ENCODE data around the gene GIMAP6. TPM values are rescaled to one million over a fixed set of nuclear protein-coding genes. Genes with fewer than 3 reads are reported as not detected.

Gene GIMAP6
- total and polyA plus RNA-seq, 2 of the 8 experiments (the other 6 are each of a cell fraction or from before 2014, with no cell fraction given), result not detected

- Histone ChIP-seq H2BK15ac (ENCODE audit: low read length) (no peak overlapping the region), H3K4me1 (replicated peaks in 1 of 4; ENCODE audit: control insufficient read depth in 3 of 4, insufficient read depth in 4 of 4, low read length in 3 of 4) (no peaks in the 10 kb centered on the region), H4K20me1 (replicated peaks in 1 of 2; ENCODE audit: control insufficient read depth in 1 of 2, insufficient read depth in 2 of 2, low read length in 2 of 2) (no peaks in the 10 kb centered on the region), H3K4ac (replicated peaks; ENCODE audit: insufficient read length, low read depth, low read length) (no peak overlapping the region), H4K5ac (ENCODE audit: insufficient read length, low read depth, low read length) (no peak overlapping the region), H3K27ac (ENCODE audit: low read depth, low read length) (no peak overlapping the region), H2AFZ (ENCODE audit: low read length) (no peak overlapping the region), H3K9ac (replicated peaks in 1 of 4; ENCODE audit: extremely low read depth in 1 of 4, low read depth in 3 of 4, low read length in 3 of 4) (no peak overlapping the region), H2BK12ac (ENCODE audit: low read depth, low read length) (no peak overlapping the region), H3K4me3 (ENCODE audit: extremely low read depth in 1 of 4, insufficient read depth in 2 of 4, low read depth in 3 of 4, low read length in 4 of 4) (no peak overlapping the region), H3K23me2 (ENCODE audit: low read depth, low read length) (no peaks in the 10 kb centered on the region), H3K56ac (replicated peaks; ENCODE audit: insufficient read length, low read depth, low read length) (no peak overlapping the region), H2BK120ac (replicated peaks; ENCODE audit: low read depth, low read length) (no peak overlapping the region), H3K14ac (ENCODE audit: insufficient read length) (no peak overlapping the region), H3K18ac (ENCODE audit: extremely low read depth, low read length) (no peak overlapping the region), H3K79me2 (ENCODE audit: control insufficient read depth in 1 of 2, insufficient read depth in 2 of 2, low read length in 2 of 2) (no peaks in the 10 kb centered on the region), H4K8ac (ENCODE audit: extremely low read depth, insufficient read depth, low read length) (no peak overlapping the region), H4K91ac (replicated peaks; ENCODE audit: insufficient read length, low read length) (no peak overlapping the region), H3K23ac (ENCODE audit: insufficient read length) (no peak overlapping the region), H3K79me1 (ENCODE audit: low read depth, low read length) (no peaks in the 10 kb centered on the region), H3K27me3 (replicated peaks in 1 of 4; ENCODE audit: control insufficient read depth in 3 of 4, extremely low read depth in 1 of 4, insufficient read depth in 3 of 4, low read length in 3 of 4) (no peaks in the 10 kb centered on the region), H2AK5ac (ENCODE audit: low read depth, low read length) (no peak overlapping the region), H2BK5ac (ENCODE audit: low read depth, low read length) (no peak overlapping the region), H3K4me2 (ENCODE audit: insufficient read depth in 1 of 2, low read depth in 2 of 2, low read length in 2 of 2) (no peak overlapping the region), H2BK20ac (ENCODE audit: low read length) (no peak overlapping the region), H3K9me3 (ENCODE audit: insufficient read depth in 2 of 2, low read depth in 1 of 2, low read length in 1 of 2) (no peaks in the 10 kb centered on the region), H3K36me3 (ENCODE audit: control insufficient read depth in 2 of 4, insufficient read depth in 4 of 4, low read length in 3 of 4) (no peaks in the 10 kb centered on the region)
- WGBS, 2 experiments (ENCODE audit: extremely low coverage in 1 of 2, insufficient coverage in 1 of 2, insufficient read length in 1 of 2, insufficient replicate concordance in 2 of 2, low coverage in 1 of 2, low lambda C conversion rate in 2 of 2, missing lambda C conversion rate in 1 of 2), result 95% methylated on average over 1 of the region's 1 CpG; no CpG with 5 or more reads in 1 of the 2 experiments
- CTCF ChIA-PET (ENCODE audit: partially characterized antibody), result interaction anchor here (1.1 kb wide), 1 partner anchor 89 kb away, joined by 3 read pairs; no protein-coding TSS in a partner anchor
- POLR2A ChIA-PET (ENCODE audit: partially characterized antibody), result no interaction called here
- DNase-seq (ENCODE audit: low read depth in 1 of 2, low spot score in 2 of 2) (no peak), FAIRE-seq (no peak)
- TF ChIP-seq HDAC6 (IDR thresholded peaks at IDR 0.05; ENCODE audit: low read depth, low read length), result no peak
- TF ChIP-seq JUND (IDR thresholded peaks at IDR 0.05; ENCODE audit: low read length), result no peak
- TF ChIP-seq USF2 (IDR thresholded peaks at IDR 0.05; ENCODE audit: low read length), result no peak
- TF ChIP-seq PHF8 (conservative IDR thresholded peaks at IDR 0.05; ENCODE audit: low read depth, low read length), result no peak
- no peak for TF ChIP-seq MAFK (IDR thresholded peaks at IDR 0.05; ENCODE audit: low read depth, low read length)
- no peak for TF ChIP-seq SUZ12 (IDR thresholded peaks at IDR 0.05; ENCODE audit: low read length)
- TF ChIP-seq MAX (IDR thresholded peaks at IDR 0.05), result no peak
- TF ChIP-seq CBX5 (IDR thresholded peaks at IDR 0.05; ENCODE audit: low read depth, low read length), result no peak
- no peak for TF ChIP-seq EZH2 (IDR thresholded peaks at IDR 0.05; ENCODE audit: low read depth, low read length, severe bottlenecking)
- TF ChIP-seq RXRA (IDR thresholded peaks at IDR 0.05; ENCODE audit: insufficient read depth, low read depth, low read length), result no peak
- no peak for TF ChIP-seq SRF (IDR thresholded peaks at IDR 0.05; ENCODE audit: low read depth, low read length)
- no peak for TF ChIP-seq BACH1 (IDR thresholded peaks at IDR 0.05; ENCODE audit: low read length)
- no peak for TF ChIP-seq ZNF274 (IDR thresholded peaks at IDR 0.05; ENCODE audit: borderline replicate concordance, extremely low read depth, low read length)
- no peak for TF ChIP-seq TAF7 (optimal IDR thresholded peaks at IDR 0.05; ENCODE audit: borderline replicate concordance, low read depth, low read length)
Observed at GRCh38 chr7:150613880-150614279, 18.3 kb downstream of the GIMAP6 start.

All from H1 (cell line).